Stimulated activated CD4-positive, alpha-beta T cell treated with anti-CD3 and anti-CD28 coated beads, Interleukin-15, amount 100 ng/mL, for 48 hours (primary cell): ENCODE data around the gene ALS2CL.

ENCODE experiments used
- DNase-seq, 2 donors: peaks; one replicate each; pipeline ENCODE4 v3.0.0-alpha.2; 2020; ENCODE audit warnings: low read depth in 2 of 2

ALS2CL gene

DNA sequence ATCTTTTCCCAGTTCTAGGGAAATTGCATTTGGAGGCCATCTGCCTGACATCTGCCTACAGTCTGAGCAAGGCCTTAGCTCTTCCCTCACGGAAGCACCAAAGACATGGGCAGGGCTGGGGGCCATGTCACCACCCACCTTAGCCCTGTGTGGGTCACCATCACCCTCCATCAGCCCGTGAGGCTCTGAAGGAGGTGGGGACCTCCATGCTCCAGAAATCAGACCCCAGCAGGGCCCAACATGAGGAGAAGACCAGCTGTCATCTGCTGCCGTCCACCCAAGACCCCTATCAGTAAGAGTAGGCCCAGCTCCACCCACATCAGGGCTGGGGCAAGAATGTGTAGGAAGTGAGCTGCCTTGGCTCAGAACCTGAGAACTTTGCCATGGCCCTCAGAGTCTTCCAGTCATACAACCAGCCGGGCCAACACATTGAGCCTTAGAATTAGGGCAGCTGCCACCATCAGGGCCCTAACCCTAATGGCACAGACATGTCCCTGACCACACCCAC is 9.6 kb upstream of the ALS2CL start:
- no peak for DNase-seq

DNA sequence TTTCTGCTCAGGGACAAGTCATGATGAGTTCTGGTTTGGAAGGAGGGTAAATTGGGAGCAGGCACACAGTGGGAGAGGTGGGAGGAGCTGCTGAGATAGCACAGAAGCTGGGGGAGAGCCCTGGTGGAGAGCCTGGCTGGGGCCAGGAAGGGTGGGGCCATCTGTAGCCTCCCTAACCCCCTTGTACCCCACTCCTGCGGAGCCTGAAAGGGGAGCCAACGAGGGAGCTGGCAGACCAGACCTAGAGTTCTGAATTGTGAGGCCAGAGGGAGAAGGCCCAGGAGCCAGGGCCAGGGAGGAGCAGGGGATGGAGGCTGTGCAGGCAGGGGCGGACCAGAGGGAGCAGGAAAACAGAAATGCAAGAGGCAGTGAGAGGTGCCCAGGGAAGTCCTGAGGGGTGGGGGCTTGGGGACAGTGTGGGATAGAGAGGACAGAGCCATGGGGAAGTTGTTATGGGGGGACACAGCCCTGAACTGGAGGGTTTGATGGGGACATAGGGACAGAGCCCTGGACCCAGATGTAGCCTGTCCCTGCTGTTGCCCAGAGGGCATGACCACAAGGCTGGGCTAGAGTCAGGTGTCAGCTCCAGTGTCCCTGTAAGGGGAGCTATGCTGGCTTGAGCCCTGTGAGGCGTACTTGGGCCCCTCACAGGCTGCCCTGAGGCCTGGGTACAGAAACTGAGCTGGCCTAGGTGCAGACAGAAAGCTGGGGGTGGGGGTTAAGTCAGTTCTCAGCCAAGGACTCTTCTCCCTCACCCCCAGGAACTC is 8.9 kb upstream of the ALS2CL start:
- DNase-seq: no peak

DNA sequence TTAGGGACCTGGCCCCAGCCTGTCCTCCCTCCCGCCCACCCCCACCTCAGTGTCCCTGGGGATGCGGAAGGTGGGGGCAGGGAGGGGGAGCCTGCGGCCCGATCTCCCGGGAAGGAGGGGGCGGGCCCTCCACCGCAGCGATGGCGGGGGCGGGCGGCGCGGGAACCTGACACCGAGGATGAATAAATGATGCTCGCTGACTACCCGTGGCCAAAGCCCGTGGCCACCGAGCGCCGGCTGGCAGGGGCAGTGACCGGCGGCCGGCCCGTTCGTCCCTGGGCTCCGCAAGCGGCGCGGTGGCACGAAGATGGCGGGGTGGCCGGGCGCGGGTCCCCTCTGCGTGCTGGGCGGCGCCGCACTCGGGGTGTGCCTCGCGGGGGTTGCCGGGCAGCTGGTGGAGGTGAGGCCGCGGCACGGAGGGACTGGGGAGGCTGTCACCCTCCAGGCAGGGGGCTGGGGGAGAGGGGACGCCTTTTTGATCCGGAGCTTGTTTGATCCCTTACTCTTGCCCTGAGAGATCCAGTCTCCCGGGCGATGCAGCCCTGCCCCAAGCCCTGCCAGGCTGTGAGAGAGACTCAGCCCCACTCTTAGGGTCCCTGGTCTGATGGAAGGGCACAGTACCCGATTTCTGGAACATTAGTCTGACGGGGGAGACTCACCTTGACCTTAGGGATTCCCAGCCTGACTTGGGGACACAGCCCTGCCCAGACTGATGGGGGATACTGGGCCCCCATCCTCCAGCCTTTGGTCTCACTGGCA is 7.9 kb upstream of the ALS2CL start, which contains the start of gene TMIE:
Gene TMIE (plus strand): TSS at position 212 of the 759 bp plus-strand sequence. CDS start 96 bp downstream, at position 308.
- DNase-seq: no peak

DNA sequence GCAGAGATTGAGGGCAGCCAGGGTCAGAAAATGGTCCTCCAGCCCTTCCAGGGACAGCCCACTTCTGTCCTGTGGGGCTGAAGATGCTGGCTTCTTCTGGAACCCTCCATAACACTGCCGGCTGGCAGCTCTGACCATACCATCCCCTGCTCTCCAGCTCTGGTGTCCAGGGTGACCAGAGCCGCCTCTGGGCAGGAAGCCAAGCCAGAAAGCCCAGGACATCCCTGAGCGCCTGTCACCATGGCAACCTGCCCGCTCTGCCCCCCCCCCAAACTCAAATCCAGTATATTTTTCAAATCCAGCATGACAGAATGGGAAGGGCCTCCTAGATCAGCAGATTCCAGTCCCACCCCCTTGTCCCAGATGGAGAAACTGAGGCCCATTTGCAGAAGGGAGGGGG is 7.3 kb upstream of the ALS2CL start:
- no peak for DNase-seq

DNA sequence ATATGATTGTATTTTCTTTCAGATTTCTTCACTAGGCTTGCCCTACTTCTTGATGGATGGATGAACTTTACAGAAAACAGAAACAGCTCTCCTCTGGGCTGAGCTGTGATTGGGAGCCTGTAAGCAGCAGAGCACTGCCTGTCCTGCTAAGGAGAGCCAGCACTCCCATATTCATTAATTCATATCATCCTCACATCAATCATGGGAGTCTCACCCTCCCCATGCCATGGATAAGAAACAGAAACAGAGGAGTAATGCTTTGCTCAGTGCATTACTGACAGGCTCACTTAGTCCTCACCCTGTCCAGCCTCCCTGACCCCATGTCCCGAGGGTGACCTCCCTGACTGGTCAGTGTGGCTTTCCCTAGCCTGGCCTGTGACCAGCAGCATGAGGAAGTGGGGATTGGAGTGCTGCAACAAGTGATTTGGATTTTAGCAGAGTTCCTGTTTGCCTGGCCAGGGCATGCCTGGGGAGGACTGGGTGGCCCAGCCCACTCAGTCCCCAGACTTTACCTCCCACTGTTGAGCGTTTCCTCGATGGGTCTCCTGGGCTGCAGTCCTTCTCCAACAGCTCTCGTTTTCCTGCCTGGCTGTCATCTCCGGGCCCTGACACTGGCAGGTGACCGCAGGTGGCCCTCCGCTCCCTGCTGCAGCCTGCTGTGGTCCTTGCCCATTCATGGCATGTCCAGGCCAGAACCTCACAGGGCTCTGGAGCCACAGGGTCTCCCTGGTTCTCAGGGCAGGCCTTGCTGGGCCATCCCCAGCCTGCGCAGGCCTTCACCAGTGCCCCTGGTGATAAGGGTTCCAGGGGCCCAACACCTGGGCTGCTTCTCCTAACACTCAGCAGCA is 6.4 kb upstream of the ALS2CL start:
- no peak for DNase-seq

DNA sequence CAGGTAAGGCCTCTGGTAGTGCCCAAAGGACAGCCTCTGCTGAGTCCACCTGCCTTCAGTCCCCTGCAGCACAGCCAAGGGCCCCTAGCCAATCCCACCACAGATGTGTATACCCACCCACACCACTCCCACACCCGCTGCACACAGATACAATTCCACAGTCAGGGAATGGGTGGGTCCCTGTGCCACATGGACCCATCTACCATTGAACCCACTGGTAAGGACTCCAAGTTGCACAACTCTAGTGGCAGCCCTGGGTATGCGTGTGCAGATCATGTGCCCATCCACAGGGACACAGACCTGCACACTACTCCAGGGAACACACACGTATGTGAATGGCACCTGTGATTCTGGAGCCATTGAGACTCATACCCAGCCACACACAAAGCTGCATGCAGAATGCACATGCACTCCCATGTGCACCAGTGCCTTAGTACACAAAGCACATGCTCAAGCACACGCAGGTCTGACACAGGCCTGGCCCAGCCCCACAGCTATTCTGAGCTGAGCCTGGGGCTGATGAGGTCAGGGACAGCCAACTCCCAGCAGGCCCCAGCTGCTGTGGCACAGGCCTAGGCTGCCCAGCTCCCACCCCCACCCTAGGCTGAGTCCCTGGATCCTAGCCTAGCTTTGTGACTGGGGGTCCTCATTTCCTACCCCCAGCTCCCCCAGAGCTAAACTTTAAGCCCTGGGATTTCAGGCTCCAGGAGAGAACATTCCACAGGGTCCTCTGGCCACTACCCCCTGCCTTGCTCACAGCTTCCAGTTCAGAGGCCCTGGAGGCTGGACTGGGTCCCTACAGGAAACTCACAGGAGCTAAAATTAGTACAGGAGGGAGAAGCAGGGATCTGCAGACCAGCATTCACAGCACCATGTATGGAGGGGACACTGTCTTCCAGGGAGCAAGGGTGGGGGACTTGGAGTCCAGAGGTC is 2.7 kb upstream of the ALS2CL start:
- no peak for DNase-seq

DNA sequence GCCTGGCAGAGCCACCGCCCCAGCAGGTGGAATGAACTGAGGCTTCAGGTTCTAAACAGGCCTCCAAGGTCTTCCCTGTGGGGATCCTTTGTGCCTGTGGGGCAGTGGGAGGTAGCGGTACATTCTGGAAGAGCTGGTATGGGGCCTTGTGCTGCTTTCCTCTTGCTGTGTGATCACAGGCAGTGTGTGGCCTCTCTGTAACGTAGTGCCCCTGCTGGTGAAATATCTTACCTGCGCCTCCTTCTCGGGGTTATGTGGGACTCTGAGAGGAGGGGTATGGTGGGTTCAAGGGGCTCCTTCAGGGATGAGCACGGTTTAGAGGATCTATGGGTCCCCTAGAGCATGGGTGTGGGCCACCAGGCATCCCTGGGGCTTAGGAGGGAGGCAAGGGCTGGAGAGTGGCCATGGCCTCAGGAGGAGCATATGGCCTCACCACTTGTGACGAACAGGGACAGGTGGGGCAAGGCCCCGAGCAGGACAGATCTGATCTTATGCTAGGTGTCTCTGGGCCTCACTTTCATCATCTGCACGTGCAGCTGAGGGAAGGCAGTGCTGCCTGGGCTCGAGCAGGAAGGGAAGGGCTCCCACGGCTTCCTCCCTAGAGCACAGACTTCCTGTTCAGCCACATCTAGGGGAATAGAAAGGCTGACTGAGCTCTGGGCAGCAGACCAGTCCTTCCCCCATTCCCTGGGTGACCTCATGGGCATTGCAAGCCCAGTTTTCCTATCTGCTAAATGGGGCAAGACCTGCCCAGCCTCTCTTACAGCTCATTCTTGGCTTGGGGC is 1.9 kb upstream of the ALS2CL start:
- peak; percentile 31 to 56 for DNase-seq

DNA sequence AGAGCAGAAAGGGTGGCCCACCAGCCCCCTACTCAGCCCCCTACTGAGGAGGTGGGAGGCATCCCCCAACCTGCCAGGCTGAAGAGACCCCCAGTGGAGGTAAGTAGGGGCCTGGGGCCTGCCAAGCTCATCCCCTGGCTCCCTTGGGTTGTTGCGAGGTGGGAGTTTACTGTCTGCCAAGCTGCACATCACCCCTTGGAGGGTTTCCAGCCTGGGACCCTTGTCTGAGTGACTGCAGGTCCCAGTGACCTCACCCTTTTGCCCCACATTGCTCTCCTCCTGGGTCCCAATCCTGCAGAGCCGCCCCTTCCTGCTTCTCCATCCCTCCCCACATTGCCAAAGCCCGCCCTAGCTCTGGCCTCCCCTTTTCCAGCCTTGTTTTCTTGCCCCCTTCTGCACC is 1.0 kb upstream of the ALS2CL start:
- no peak for DNase-seq

DNA sequence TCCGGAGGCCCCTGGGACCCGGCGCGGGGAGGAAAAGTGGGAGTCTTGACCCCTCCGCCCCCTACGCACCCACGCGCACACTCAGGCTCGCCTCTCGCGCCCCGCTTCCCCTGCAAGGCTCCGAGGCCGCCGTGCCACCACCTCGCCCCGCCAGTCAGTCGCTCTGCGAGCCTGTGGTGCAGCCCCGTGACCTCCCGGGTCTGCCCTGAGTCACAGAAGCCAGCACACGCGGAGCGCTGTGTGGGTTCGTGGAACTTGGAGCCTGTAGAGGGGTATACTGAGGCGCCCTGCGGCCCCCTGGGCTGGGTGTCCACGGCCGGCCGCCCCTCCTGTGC is 380 bp upstream of the ALS2CL start:
- DNase-seq: peak; percentile 27 to 41

DNA sequence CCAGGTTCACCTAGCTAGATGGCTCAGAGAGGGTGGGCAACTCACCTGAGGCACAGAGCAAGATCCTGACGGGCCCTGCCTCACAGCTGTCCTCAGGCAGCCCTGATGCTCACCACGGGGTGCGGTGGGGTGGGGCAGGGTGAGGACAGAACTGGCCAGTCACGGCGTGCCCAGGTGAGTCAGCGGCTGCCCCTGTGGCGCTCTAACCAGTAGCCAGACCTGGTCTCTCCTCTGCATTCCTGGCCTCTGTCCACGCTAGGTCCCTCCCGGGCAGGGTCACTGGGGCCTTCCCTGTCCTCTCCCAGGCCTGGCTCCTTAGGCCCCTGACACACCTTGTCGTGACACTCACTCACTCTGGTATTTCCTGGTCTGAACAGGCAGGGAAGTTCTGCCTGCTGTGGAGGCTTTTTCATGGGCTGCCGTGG is 901 bp downstream of the ALS2CL start:
- no peak for DNase-seq

DNA sequence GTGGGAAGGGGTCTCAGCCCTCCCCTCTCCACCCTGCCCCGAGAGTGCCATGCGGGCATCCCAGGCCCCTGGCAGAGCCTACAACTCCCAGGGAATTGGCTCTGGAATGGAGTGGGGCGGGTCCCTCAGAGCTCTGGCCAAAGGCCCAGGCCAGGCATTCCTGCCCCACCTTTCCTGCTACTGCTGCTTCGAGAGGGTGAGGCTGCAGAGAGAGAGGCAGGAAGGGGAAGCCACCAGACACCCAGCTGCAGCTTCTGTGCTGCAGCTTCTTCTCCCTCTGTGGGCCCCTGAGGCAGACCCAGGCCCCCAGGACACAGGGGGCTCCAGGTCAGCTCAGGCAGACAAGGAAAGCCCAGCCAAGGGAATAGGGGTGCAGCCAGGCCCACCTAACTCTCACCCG is 2.7 kb downstream of the ALS2CL start:
- no peak for DNase-seq

DNA sequence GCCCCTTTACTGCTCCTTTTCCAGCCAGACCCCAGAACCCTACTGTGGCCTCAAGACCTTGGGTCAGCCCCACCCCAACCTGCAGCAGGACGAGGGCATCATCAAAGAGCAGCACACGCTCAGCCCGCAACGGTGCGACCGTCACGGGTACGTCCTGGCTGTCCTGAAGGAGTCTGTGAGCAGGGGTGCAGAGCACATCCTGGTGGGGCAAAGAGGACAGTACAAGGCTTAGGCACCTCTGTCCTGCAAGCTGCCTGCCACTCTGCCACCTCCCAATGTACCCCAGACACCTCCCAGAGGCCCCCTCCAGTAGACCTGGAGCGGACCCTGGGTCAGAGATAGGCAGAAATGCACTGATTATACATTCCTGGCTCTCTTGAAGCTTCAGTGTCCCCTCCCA is 8.0 kb downstream of the ALS2CL start:
- DNase-seq: no peak

DNA sequence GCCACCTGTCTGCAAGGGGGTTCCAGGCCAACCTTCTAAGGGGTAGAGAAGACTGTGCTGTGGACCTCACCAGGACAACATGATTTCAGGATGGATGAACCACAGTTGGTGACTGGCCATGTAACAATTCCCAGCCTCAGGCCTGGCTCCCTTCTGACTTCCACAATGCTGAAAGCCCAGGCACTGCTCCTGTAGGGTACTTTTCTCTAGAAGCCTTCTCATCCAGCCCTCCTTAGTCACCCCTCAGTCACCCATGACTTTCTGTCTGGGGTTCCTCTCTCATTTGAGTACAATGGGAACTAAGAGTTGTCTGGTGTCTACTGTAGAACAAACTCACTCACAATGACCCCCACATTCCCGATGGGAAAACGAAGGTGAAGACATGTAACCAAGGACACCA is 8.6 kb downstream of the ALS2CL start:
- no peak for DNase-seq

DNA sequence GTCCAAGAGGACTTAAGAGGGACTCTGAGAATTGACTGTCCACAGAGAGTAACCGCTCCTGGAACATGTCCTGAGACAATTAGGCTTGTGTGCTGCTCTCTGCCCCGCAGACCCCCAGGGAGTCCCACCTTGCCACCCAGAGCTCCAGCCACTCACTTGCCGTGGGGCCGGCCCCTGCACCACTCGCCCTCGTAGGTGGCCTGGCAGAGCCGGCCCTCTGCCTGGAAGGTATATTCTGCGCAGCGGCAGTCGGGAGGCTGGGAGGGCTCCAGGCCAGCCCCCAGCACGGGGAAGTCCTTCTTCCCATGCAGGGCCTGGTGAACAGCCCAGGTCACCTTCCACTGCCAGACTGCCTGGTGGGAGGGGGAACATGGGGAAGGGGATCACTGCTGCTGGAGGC is 10.5 kb downstream of the ALS2CL start:
- no peak for DNase-seq

DNA sequence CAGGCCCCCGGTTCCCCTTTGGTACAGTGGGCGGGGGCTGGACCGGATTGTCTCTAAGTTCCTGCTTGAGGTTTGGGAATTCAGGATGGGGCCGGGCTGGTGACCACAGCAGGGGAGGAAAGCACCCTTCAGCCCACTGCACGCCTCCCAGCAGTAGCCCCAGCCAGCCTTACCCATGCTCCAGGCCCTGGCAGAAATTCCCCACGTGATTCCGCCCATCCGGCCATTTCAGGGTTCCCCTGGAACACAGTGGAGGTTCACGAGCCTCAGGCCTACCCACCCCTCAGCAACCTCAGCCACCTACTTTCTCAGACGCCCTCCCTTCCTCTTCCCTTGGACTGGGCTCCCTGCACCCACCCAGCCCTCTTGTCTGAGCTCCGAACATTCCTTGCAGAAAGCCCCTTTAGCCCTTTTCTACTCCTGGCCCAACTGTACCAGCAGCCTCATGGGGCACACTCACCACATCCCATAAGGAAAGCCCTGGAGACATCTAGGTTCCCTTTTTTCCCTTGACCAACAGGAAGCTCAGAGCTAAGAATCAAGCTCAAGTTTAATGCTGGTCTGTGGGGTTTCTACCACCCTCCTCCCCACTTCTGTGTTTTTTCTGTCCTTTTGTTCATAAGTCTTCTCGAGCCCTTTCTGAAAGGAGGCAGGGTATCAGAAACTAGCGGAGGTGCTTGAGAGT is 11.5 kb downstream of the ALS2CL start:
- no peak for DNase-seq

DNA sequence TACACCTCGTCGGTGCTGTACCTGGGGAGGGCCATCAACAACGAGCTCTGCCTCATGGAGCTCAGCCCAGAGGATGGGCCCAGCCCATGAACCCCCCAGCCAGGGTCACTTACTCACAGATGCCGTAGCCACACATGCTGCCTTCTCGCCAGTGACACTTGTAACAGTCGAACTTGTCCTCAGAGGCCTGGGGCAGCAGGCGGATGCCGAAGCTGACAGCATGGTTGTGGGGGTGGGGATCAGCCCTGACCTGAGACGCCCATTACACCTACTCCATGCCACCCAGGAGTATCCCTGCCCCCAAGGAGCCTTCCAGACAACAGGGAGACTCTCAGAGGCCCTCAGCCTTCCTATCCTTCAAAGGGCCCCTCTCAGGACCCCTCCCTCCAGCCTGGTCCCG is 12.1 kb downstream of the ALS2CL start:
- no peak for DNase-seq

DNA sequence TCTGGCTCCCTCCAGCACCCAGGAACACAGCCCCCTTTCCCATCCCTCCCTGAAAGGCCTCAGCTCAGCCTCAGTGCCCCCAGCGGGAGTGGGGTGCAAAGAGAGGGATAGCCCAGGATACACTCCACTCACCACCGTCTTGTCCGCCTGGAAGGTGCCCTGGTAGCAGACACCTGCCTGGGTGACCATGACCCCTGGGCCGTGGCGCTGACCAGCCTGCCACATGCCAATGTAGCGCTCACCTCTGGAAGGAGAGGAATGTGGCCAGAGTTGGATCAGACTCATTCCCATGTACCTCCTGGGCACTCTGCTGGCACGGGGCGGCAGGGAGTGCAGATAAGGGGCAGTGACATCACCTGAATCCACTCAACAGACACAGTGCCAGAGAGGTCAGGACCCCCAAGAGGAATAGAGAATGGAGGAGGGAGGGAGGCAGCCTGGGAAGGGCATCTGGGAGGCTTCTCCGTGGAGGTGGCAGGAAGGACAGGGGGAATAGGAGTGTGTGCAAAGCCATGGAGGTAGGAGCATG is 13.1 kb downstream of the ALS2CL start:
- DNase-seq: no peak

DNA sequence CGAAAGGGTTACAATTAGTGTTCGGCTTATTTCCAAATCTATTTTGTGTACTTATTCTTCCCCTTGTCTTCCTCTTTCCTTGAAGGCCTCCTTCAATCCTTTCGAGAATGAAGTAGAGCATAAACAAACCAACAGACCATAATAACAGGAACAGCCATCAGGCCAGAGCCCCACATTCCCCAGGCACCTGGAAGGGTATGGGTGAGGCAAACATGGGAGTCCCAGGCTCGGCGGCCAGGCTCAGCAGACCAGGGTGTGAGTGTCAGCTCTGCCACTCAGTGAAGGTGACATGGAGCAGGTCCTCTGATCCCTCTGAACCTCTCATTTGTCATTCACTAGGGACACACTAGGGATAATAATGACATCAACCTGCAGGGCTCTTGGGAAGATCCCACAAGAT is 13.8 kb downstream of the ALS2CL start:
- DNase-seq: no peak

DNA sequence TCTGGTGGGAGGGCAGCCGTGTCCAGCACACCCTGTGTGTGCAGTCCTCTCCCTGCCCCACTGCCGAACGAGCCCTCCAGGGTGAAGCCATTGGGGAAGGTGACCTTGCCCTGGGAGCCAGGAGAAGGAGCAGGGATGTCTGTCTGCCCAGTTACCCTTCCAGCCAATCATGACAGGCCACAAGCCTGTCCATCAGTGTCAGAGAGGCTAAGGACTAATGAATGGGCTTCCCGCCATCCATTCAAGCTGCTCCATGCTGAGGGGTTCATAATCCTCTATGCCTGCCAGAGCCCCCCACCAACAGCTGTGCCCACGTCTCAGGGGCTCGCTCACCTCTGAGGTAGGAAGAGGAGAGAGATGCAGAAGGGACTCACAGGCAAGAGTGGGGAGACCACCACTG is 15.2 kb downstream of the ALS2CL start:
- no peak for DNase-seq

DNA sequence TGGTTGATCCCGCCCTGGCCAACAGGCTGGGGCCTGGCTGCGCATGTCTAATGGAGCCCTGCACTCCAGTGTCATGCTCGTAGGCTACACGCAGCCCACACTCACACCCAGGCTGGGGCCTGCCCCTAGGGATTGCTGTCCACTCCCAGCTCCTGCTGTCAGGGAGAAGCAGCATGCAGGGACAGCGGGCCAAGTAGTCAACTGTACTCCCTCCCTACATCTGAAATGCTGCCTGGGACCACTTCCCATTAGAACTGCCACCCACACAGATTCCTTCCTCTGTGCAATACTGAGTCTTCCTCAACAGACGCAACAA is 16.1 kb downstream of the ALS2CL start:
- no peak for DNase-seq
